Measurements from ENCODE around the gene NCOA7. TPM values are rescaled to one million over a fixed set of nuclear protein-coding genes. Genes with fewer than 3 reads are reported as not detected.

The NCOA7 gene
- total RNA-seq, 6 donors from 2014 or later = 33.5 to 75.6 (median 48.9) TPM

DNA sequence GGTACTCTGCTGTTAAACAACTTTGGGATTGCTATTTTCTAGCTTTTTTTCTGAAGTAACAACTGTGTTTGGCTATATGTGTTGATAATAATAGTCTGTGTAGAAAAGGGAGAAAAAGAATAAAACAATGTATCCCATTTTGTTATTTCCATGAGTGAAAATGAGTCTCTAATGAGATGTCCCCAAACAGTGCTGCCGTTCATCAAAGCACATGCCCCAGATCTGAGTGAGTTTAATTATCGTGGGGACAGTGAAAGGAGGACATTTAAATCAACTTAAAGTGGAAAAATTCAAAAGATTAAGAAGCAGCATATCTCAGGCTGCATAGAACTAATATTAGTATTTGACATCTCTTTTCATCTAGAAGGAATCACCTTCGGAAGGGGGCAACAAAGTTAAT, 59.6 kb downstream of the NCOA7 start:
- DNase-seq (no peak), ATAC-seq (ENCODE audit: low FRiP score in 2 of 2) (no peak)
- H3K27me3 ChIP-seq = no peaks in the 10 kb centered on the region
- WGBS, 2 donors = 84 to 88% methylated on average over 3 of the region's 3 CpGs
- H3K36me3 ChIP-seq = peaks cover 0 to 3% (median 0%) of the 10 kb centered on the region in 4 donors
- no peak overlapping the region for H3K4me3 ChIP-seq
- H3K9me3 ChIP-seq = no peaks in the 10 kb centered on the region
- TF ChIP-seq, protein P1, sequence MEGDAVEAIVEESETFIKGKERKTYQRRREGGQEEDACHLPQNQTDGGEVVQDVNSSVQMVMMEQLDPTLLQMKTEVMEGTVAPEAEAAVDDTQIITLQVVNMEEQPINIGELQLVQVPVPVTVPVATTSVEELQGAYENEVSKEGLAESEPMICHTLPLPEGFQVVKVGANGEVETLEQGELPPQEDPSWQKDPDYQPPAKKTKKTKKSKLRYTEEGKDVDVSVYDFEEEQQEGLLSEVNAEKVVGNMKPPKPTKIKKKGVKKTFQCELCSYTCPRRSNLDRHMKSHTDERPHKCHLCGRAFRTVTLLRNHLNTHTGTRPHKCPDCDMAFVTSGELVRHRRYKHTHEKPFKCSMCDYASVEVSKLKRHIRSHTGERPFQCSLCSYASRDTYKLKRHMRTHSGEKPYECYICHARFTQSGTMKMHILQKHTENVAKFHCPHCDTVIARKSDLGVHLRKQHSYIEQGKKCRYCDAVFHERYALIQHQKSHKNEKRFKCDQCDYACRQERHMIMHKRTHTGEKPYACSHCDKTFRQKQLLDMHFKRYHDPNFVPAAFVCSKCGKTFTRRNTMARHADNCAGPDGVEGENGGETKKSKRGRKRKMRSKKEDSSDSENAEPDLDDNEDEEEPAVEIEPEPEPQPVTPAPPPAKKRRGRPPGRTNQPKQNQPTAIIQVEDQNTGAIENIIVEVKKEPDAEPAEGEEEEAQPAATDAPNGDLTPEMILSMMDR (IDR thresholded peaks at IDR 0.05) = no peak
- no peak for TF ChIP-seq POLR2A (IDR thresholded peaks at IDR 0.05)
- no peak for TF ChIP-seq POLR2AphosphoS5 (IDR thresholded peaks at IDR 0.05)
- no peak for TF ChIP-seq EP300 (IDR thresholded peaks at IDR 0.05)
- no peaks in the 10 kb centered on the region for H3K4me1 ChIP-seq
- no peak overlapping the region for H3K27ac ChIP-seq

DNA sequence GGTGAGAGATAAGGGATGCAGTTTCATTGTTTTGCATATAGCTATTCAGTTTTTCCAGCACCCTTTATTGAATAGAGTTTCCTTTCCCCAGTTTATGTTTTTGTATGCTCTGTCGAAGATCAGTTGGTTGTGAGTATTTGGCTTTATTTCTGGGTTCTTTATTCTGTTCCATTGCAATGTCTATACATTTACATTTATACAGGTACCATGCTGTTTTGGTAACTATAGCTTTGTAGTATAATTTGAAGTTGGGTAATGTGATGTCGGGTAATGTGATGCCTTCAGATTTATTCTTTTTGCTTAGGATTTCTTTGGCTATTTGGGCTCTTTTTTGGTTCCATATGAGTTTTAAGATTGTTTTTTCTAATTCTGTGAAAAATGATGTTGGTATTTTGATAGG, 61.8 kb downstream of the NCOA7 start:
- Histone ChIP-seq H3K27me3 (no peaks in the 10 kb centered on the region), H3K27ac (no peak overlapping the region), H3K9me3 (no peaks in the 10 kb centered on the region), H3K4me3 (no peak overlapping the region), H3K4me1 (no peaks in the 10 kb centered on the region), H3K36me3 (peaks cover 0 to 15% (median 2%) of the 10 kb centered on the region in 4 donors)
- 97 to 98% methylated on average over 2 of the region's 2 CpGs for WGBS, 2 donors
- TF ChIP-seq, protein P1 (IDR thresholded peaks at IDR 0.05) = no peak
- no peak for TF ChIP-seq POLR2AphosphoS5 (IDR thresholded peaks at IDR 0.05)
- TF ChIP-seq EP300 (IDR thresholded peaks at IDR 0.05) = no peak
- TF ChIP-seq POLR2A (IDR thresholded peaks at IDR 0.05) = no peak
- DNase-seq (no peak), ATAC-seq (ENCODE audit: low FRiP score in 2 of 2) (no peak)

DNA sequence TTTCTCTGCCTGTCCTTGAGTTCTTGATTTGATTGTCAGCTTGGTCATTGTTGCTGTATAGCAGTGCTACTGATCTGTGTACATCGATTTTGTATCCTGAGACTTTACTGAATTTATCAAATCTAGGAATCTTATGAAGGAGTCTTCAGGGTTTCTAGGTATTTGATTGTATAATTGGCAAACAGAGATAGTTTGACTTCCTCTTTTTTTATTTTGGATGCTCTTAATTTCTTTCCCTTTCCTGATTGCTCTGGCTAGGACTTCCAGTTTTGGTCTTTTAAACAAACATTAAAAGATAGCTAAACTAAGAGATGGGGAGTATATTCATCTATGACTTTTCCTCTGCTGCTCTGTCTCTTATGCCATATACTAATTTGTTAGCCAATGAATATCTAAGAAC, 62.4 kb downstream of the NCOA7 start:
- ATAC-seq (ENCODE audit: low FRiP score in 2 of 2) = no peak

DNA sequence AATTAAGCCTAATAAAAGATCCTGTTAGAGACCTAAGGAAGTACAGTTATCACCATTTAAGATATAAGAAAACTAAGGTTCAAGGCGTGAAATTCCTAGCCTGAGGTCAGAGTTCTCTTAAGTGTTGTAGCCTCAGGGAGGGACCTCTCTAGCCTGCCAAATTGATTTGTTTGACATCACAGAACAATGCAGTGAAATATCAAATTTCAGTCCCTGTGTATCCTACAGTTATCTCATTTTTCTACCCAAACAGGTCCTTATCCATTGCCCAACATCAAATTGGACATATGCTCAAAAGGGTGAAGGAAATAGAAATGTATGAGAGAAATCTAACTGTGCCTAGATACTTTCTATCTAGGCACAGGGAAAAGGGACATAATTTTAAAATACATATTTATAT, 63.0 kb downstream of the NCOA7 start:
- Histone ChIP-seq H3K9me3 (no peaks in the 10 kb centered on the region), H3K27me3 (no peaks in the 10 kb centered on the region), H3K4me1 (no peaks in the 10 kb centered on the region), H3K27ac (no peak overlapping the region), H3K36me3 (peaks cover 0 to 15% (median 2%) of the 10 kb centered on the region in 4 donors), H3K4me3 (no peak overlapping the region)
- 74 to 86% methylated on average over 1 of the region's 1 CpG for WGBS, 2 donors
- no peak for ATAC-seq (ENCODE audit: low FRiP score in 2 of 2)
- TF ChIP-seq POLR2A (IDR thresholded peaks at IDR 0.05) (no peak), POLR2AphosphoS5 (IDR thresholded peaks at IDR 0.05) (no peak), EP300 (IDR thresholded peaks at IDR 0.05) (no peak)
- TF ChIP-seq, protein P1 (IDR thresholded peaks at IDR 0.05) = no peak
- DNase-seq = no peak

More for the DNA sequence above, 62.4 kb downstream of the NCOA7 start:
- H3K36me3 ChIP-seq = peaks cover 0 to 15% (median 2%) of the 10 kb centered on the region in 4 donors
- no peaks in the 10 kb centered on the region for H3K27me3 ChIP-seq
- DNase-seq = no peak
- H3K4me3 ChIP-seq = no peak overlapping the region
- no peaks in the 10 kb centered on the region for H3K9me3 ChIP-seq
- no peak overlapping the region for H3K27ac ChIP-seq
- 89 to 94% methylated on average over 1 of the region's 1 CpG for WGBS, 2 donors
- no peak for TF ChIP-seq POLR2AphosphoS5 (IDR thresholded peaks at IDR 0.05)
- H3K4me1 ChIP-seq = no peaks in the 10 kb centered on the region

DNA sequence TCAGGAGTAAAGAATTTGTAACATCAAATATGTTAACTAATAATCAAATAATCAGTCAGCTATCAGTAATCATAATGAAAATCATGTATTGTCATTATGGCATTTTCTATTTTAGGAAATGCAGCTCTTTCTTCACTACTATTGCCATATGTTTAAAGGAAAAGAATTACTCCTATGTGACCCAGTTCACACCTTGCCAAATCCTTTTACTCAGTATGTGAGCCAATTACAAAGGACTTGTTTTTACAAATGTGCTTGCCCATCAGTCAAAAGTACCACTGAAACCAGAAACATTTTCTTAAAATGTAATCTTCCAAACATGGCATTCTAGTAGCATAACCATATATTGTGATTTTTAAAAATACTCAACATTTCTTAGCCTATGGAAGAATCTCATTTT, 63.6 kb downstream of the NCOA7 start:
- no peak for TF ChIP-seq POLR2AphosphoS5 (IDR thresholded peaks at IDR 0.05)
- no peak for TF ChIP-seq POLR2A (IDR thresholded peaks at IDR 0.05)
- TF ChIP-seq, protein P1 (IDR thresholded peaks at IDR 0.05) = no peak
- no peak for TF ChIP-seq EP300 (IDR thresholded peaks at IDR 0.05)
- Histone ChIP-seq H3K36me3 (peaks cover 0 to 15% (median 2%) of the 10 kb centered on the region in 4 donors), H3K9me3 (no peaks in the 10 kb centered on the region), H3K4me3 (no peak overlapping the region), H3K27me3 (no peaks in the 10 kb centered on the region), H3K4me1 (no peaks in the 10 kb centered on the region), H3K27ac (no peak overlapping the region)
- no peak for ATAC-seq (ENCODE audit: low FRiP score in 2 of 2)
- no peak for DNase-seq

Measured in upper lobe of left lung (tissue), 6 donors.